Stimulated activated CD8-positive, alpha-beta memory T cell treated with anti-CD3 and anti-CD28 coated beads, Interleukin-12 subunit alpha, Interleukin-12 subunit beta, amount 100 ng/mL, for 4 hours (primary cell): Measurements from ENCODE around the gene TXLNA.

Experiments used
- DNase-seq: peaks from one replicate; pipeline ENCODE4 v3.0.0-alpha.2; 2020; ENCODE audit warnings: low read depth

TXLNA gene

GRCh38 chr1:32215629-32216480, 36.4 kb downstream of the TXLNA start:
- DNase-seq, result peak; percentile 25

GRCh38 chr1:32216566-32216965, 37.1 kb downstream of the TXLNA start:
- DNase-seq, result no peak

GRCh38 chr1:32219022-32219421, 39.5 kb downstream of the TXLNA start:
- DNase-seq, result no peak

- no peak for DNase-seq
Measured at GRCh38 chr1:32220746-32221580, 41.5 kb downstream of the TXLNA start.

GRCh38 chr1:32221581-32221979, 42.1 kb downstream of the TXLNA start:
- DNase-seq, result no peak

GRCh38 chr1:32221980-32222755, 42.7 kb downstream of the TXLNA start, which contains the start of the genes EIF3I and TMEM234:
TSS of gene EIF3I (plus strand) at chr1:32222407. CDS start at chr1:32222442, 35 bp downstream.
TSS of gene TMEM234 (minus strand) at chr1:32222353. CDS start at chr1:32222322, 31 bp downstream.
- DNase-seq, result peak; percentile 87

GRCh38 chr1:32223683-32224082, 44.2 kb downstream of the TXLNA start:
- no peak for DNase-seq

- no peak for DNase-seq
Measured at GRCh38 chr1:32224285-32224684, 44.8 kb downstream of the TXLNA start.

- no peak for DNase-seq
Measured at GRCh38 chr1:32228771-32229170, 49.3 kb downstream of the TXLNA start.

GRCh38 chr1:32231843-32232432, 52.5 kb downstream of the TXLNA start:
- DNase-seq, result no peak

- no peak for DNase-seq
Measured at GRCh38 chr1:32232558-32233304, 53.3 kb downstream of the TXLNA start.

- DNase-seq, result no peak
Measured at GRCh38 chr1:32234792-32235191, 55.3 kb downstream of the TXLNA start.

GRCh38 chr1:32239337-32239736, 59.9 kb downstream of the TXLNA start:
- DNase-seq, result no peak

- no peak for DNase-seq
Measured at GRCh38 chr1:32239790-32240139, 60.3 kb downstream of the TXLNA start.

- peak; percentile 30 for DNase-seq
Measured at GRCh38 chr1:32240140-32240951, 60.9 kb downstream of the TXLNA start.

GRCh38 chr1:32241001-32241763, 61.7 kb downstream of the TXLNA start:
- DNase-seq, result peak; percentile 10

- DNase-seq, result no peak
Measured at GRCh38 chr1:32242341-32242851, 62.9 kb downstream of the TXLNA start.

- no peak for DNase-seq
Measured at GRCh38 chr1:32246888-32247273, 67.4 kb downstream of the TXLNA start, which contains the start of gene FAM167B. TSS of gene FAM167B (plus strand) at chr1:32247222. CDS start at chr1:32247422, 200 bp downstream.

- no peak for DNase-seq
Measured at GRCh38 chr1:32247452-32247851, 68.0 kb downstream of the TXLNA start.
